Ammon's horn (tissue), 1 donor: ENCODE results near the gene NELL2.
"Not testable (repeated sequence)": the region's sequence is repeated elsewhere in the genome, so short reads cannot be mapped to it uniquely, and the experiment has no call there.

Source experiments
- DNase-seq: peaks from one replicate; pipeline ENCODE4 v3.0.0-alpha.2; 2016; ENCODE audit warnings: low spot score

Gene NELL2

GRCh38 chr12:44694017-44694416, 182.1 kb downstream of the NELL2 start:
- no peak for DNase-seq

- DNase-seq, result no peak
Observed at GRCh38 chr12:44689587-44689986, 186.5 kb downstream of the NELL2 start.

- DNase-seq, result not testable (repeated sequence)
Observed at GRCh38 chr12:44686821-44687432, 189.2 kb downstream of the NELL2 start.

GRCh38 chr12:44677724-44678123, 198.4 kb downstream of the NELL2 start:
- no peak for DNase-seq

GRCh38 chr12:44674875-44675274, 201.2 kb downstream of the NELL2 start:
- peak; percentile 44 for DNase-seq

- no peak for DNase-seq
Observed at GRCh38 chr12:44673811-44674210, 202.3 kb downstream of the NELL2 start.

GRCh38 chr12:44672042-44672441, 204.1 kb downstream of the NELL2 start:
- DNase-seq, result no peak

- no peak for DNase-seq
Observed at GRCh38 chr12:44668443-44668842, 207.7 kb downstream of the NELL2 start.

GRCh38 chr12:44667461-44667860, 208.7 kb downstream of the NELL2 start:
- no peak for DNase-seq

GRCh38 chr12:44663291-44663690, 212.8 kb downstream of the NELL2 start:
- DNase-seq, result no peak

- DNase-seq, result no peak
Observed at GRCh38 chr12:44655846-44656245, 220.3 kb downstream of the NELL2 start.

GRCh38 chr12:44654646-44655639, 221.2 kb downstream of the NELL2 start:
- peak; percentile 52 for DNase-seq

- no peak for DNase-seq
Observed at GRCh38 chr12:44653861-44654527, 222.1 kb downstream of the NELL2 start.

GRCh38 chr12:44649693-44650092, 226.4 kb downstream of the NELL2 start:
- DNase-seq, result no peak

GRCh38 chr12:44647917-44648690, 228.0 kb downstream of the NELL2 start:
- no peak for DNase-seq

GRCh38 chr12:44640427-44641190, 235.5 kb downstream of the NELL2 start:
- peak; percentile 15 for DNase-seq

GRCh38 chr12:44637875-44638274, 238.2 kb downstream of the NELL2 start:
- DNase-seq, result no peak

- no peak for DNase-seq
Observed at GRCh38 chr12:44628180-44628579, 247.9 kb downstream of the NELL2 start.

GRCh38 chr12:44627387-44628166, 248.5 kb downstream of the NELL2 start:
- DNase-seq, result no peak

- DNase-seq, result no peak
Observed at GRCh38 chr12:44626883-44627282, 249.2 kb downstream of the NELL2 start.
